Endothelial cell of umbilical vein (primary cell): Measurements from ENCODE around the gene ALPK1. TPM values are rescaled to one million over a fixed set of nuclear protein-coding genes. Genes with fewer than 3 reads are reported as not detected.

Source experiments
- BruUV-seq: library from RNA; stranded (reverse); fragments of 400-500 nt; replicated peaks from 2 replicates; lab custom pipeline; 2021; lab: Mats Ljungman, UMichigan
- CTCF ChIA-PET: fragments of 300-600, 350-600 bp; sonication (Branson Sonifier 250); formaldehyde crosslinking; loops from one replicate; lab custom pipeline; 2021; ENCODE audit warnings: antibody characterized with exemption, inconsistent platforms; lab: Charles Lee
- POLR2A ChIA-PET: fragments of 300-600, 350-600 bp; sonication (Branson Sonifier 250); formaldehyde crosslinking; loops from one replicate; lab custom pipeline; 2021; ENCODE audit warnings: antibody characterized with exemption, inconsistent platforms; lab: Charles Lee
- DNase-seq: peaks from one replicate; pipeline ENCODE4 v3.0.0-alpha.2; 2011; ENCODE audit warnings: low read depth, low spot score
- FAIRE-seq: peaks from 2 replicates; lab custom pipeline; 2011; peaks lifted over from hg19 to GRCh38; lab: Jason Lieb, UNC
- H2AFZ ChIP-seq: 2 replicates; pipeline ENCODE4 v1.6.0; 2012; ENCODE audit warnings: low read depth, low read length, control low read depth, inconsistent platforms
- H3K27ac ChIP-seq: 2 replicates; pipeline ENCODE4 v1.5.1; 2011; ENCODE audit warnings: low read depth, mild to moderate bottlenecking, control low read depth, low read length, moderate library complexity; ENCODE audit not compliant: insufficient read depth
- H3K27me3 ChIP-seq, 2 experiments: 2 replicates each; pipeline versions ENCODE4 v1.6.0 to v1.6.1; 2011; ENCODE audit warnings: low read length in 2 of 2, mixed read lengths in 1 of 2; ENCODE audit not compliant: control insufficient read depth in 2 of 2, insufficient read depth in 2 of 2
- H3K36me3 ChIP-seq, 2 experiments: 2 replicates in 1 of 2; 3 replicates in 1 of 2; pipeline ENCODE4 v1.5.1; 2011; ENCODE audit warnings: low read length in 2 of 2, mild to moderate bottlenecking in 1 of 2, moderate library complexity in 1 of 2; ENCODE audit not compliant: control insufficient read depth in 2 of 2, insufficient read depth in 2 of 2; ENCODE audit errors: extremely low read depth in 1 of 2
- H3K4me1 ChIP-seq: 3 replicates; pipeline ENCODE4 v1.5.1; 2011; ENCODE audit warnings: mild to moderate bottlenecking, low read length; ENCODE audit not compliant: control insufficient read depth, insufficient read depth; ENCODE audit errors: extremely low read depth
- H3K4me2 ChIP-seq: 2 replicates; pipeline ENCODE4 v1.6.1; 2011; ENCODE audit warnings: low read length, control low read depth, mixed read lengths; ENCODE audit not compliant: insufficient read depth
- H3K4me3 ChIP-seq, 3 experiments: fragments of 200-600 bp in 1 of 3; sonication (generic), shearing (Covaris generic) in 1 of 3; replicated peaks in 1 of 3; 2 replicates each; pipeline ENCODE4 v1.5.1; 2011 to 2016; ENCODE audit warnings: control low read depth in 3 of 3, low read length in 3 of 3, mild to moderate bottlenecking in 2 of 3, inconsistent platforms in 1 of 3, low read depth in 1 of 3, moderate library complexity in 1 of 3; ENCODE audit not compliant: insufficient read depth in 1 of 3
- H3K79me2 ChIP-seq: 2 replicates; pipeline ENCODE4 v1.6.0; 2012; ENCODE audit warnings: low read length, inconsistent platforms; ENCODE audit not compliant: control insufficient read depth, insufficient read depth
- H3K9ac ChIP-seq: replicated peaks from 2 replicates; pipeline ENCODE3; 2011; ENCODE audit warnings: low read length, control low read depth; ENCODE audit not compliant: insufficient read depth; ENCODE audit errors: extremely low read depth
- H3K9me1 ChIP-seq: replicated peaks from 3 replicates; pipeline ENCODE4 v1.6.0; 2011; ENCODE audit warnings: mild to moderate bottlenecking, low read length; ENCODE audit not compliant: control insufficient read depth, insufficient read depth; ENCODE audit errors: extremely low read depth
- H3K9me3 ChIP-seq: replicated peaks from 2 replicates; pipeline ENCODE4 v1.5.1; 2012; ENCODE audit warnings: low read length, inconsistent platforms; ENCODE audit not compliant: control insufficient read depth, insufficient read depth
- H4K20me1 ChIP-seq: replicated peaks from 2 replicates; pipeline ENCODE3; 2011; ENCODE audit warnings: mild to moderate bottlenecking, low read length; ENCODE audit not compliant: control insufficient read depth, insufficient read depth; ENCODE audit errors: extremely low read depth
- CTCF ChIP-seq, 2 donors: IDR thresholded peaks; 1 replicate in 1 of 2; 2 replicates in 1 of 2; pipeline ENCODE4 v1.5.1; 2011; ENCODE audit warnings: low read length in 2 of 2, mild to moderate bottlenecking in 2 of 2, moderate library complexity in 2 of 2, control low read depth in 1 of 2, inconsistent platforms in 1 of 2, low read depth in 1 of 2; ENCODE audit not compliant: insufficient read depth in 1 of 2; ENCODE audit errors: extremely low read depth in 1 of 2
- EZH2 ChIP-seq: IDR thresholded peaks from 2 replicates; pipeline ENCODE4 v1.6.1; 2012; ENCODE audit warnings: borderline replicate concordance, low read depth, mild to moderate bottlenecking, moderate library complexity, low read length, inconsistent platforms; ENCODE audit not compliant: severe bottlenecking
- FOS ChIP-seq: IDR thresholded peaks from 2 replicates; pipeline ENCODE4 v1.6.1; 2011; ENCODE audit warnings: mild to moderate bottlenecking, low read length, moderate library complexity, borderline replicate concordance; ENCODE audit not compliant: insufficient read depth
- GATA2 ChIP-seq: IDR thresholded peaks from 2 replicates; pipeline ENCODE4 v1.7.0; 2011; ENCODE audit warnings: low read depth, mild to moderate bottlenecking, moderate library complexity, mixed read lengths, low read length; ENCODE audit not compliant: insufficient read length, insufficient read depth
- JUN ChIP-seq: IDR thresholded peaks from 2 replicates; pipeline ENCODE4 v1.6.1; 2011; ENCODE audit warnings: borderline replicate concordance, low read depth; ENCODE audit not compliant: insufficient read length, insufficient read depth
- MAX ChIP-seq: IDR thresholded peaks from 2 replicates; pipeline ENCODE4 v1.6.1; 2011; ENCODE audit not compliant: insufficient read depth, insufficient read length
- MYC ChIP-seq: IDR thresholded peaks from one replicate; pipeline ENCODE4 v1.6.1; 2011; ENCODE audit warnings: mild to moderate bottlenecking, low read depth, low read length
- POLR2A ChIP-seq: IDR thresholded peaks from 2 replicates; pipeline ENCODE4 v1.6.1; 2012; ENCODE audit warnings: low read depth, mild to moderate bottlenecking, control low read depth, low read length
- POLR2AphosphoS5 ChIP-seq: IDR thresholded peaks from 2 replicates; pipeline ENCODE4 v1.6.1; 2012; ENCODE audit warnings: low read depth, mild to moderate bottlenecking, control low read depth, low read length, moderate library complexity; ENCODE audit not compliant: insufficient read depth
- dilution Hi-C: fragments of 300-500 bp; cut with MboI; formaldehyde crosslinking; loops from one replicate; pipeline ENCODE4 v1.15.0; 2019; ENCODE audit warnings: low sequenced_read_pairs; ENCODE audit not compliant: extremely low pct_ligation_motif_present
- intact Hi-C: fragments of 100-400 bp; cut with micrococcal nuclease; formaldehyde crosslinking; loops from one replicate; pipeline ENCODE4 v1.10.0; 2022
- polyA plus RNA-seq, 4 experiments: library from polyadenylated mRNA; depleted of rRNA in 3 of 4; stranded (reverse) in 3 of 4; unstranded in 1 of 4; fragments of >200 nt; gene quantifications; 2 replicates each; pipeline versions ENCODE4 v1.2.1 to v1.2.3, GENCODE V29; 2011 to 2012; ENCODE audit warnings: missing spikeins in 1 of 4
- total RNA-seq: library from RNA; stranded (reverse); gene quantifications from 2 replicates; pipeline ENCODE4 v1.2.3, GENCODE V29; 2021

The ALPK1 gene
- total and polyA plus RNA-seq, 2 donors (not counting 3 experiments of a cell fraction or from before 2014, with no cell fraction given) = 1.4 to 5.5 TPM

- no peak overlapping the region for H3K27ac ChIP-seq
- dilution Hi-C loops = no loop called here
- no peaks in the 10 kb centered on the region for H4K20me1 ChIP-seq
- intact Hi-C loops = no loop called here
- H3K9ac ChIP-seq = no peak overlapping the region
- FAIRE-seq (no peak), DNase-seq (no peak)
- H3K9me3 ChIP-seq = no peaks in the 10 kb centered on the region
- ChIA-PET POLR2A (no interaction called here), CTCF (interaction anchor here (1.0 to 1.7 kb wide), 3 partner anchors 10 to 700 kb away, joined by 3 to 7 read pairs (median 4); no protein-coding TSS in a partner anchor)
- no peaks in the 10 kb centered on the region for H3K4me1 ChIP-seq
- no peak overlapping the region for H3K4me2 ChIP-seq
- no peaks in the 10 kb centered on the region for H3K36me3 ChIP-seq
- peaks cover 10% of the 10 kb centered on the region for H3K79me2 ChIP-seq
- BruUV-seq = no TSS peak
- TF ChIP-seq POLR2AphosphoS5 (no peak), POLR2A (no peak), CTCF (IDR thresholded peaks at IDR 0.05; ENCODE audit: extremely low read depth in 1 of 2, insufficient read depth in 1 of 2, low read depth in 1 of 2, low read length in 2 of 2) (no peak), MYC (no peak), GATA2 (no peak), MAX (no peak), FOS (no peak), EZH2 (no peak), JUN (no peak)
- no peak overlapping the region for H3K4me3 ChIP-seq
- H2AFZ ChIP-seq = no peak overlapping the region
- no peaks in the 10 kb centered on the region for H3K9me1 ChIP-seq
- H3K27me3 ChIP-seq = no peaks in the 10 kb centered on the region
These were observed 46.0 kb upstream of the ALPK1 start for GRCh38 chr4:112251019-112251643.
